ENCODE results near the gene HSPG2. TPM values are rescaled to one million over a fixed set of nuclear protein-coding genes. Genes with fewer than 3 reads are reported as not detected.

Gene HSPG2
- total and polyA plus RNA-seq, 9 of the 15 experiments (the other 6 are each of a cell fraction or from before 2014, with no cell fraction given) = 0.14 to 160 (median 15.7) TPM

DNA sequence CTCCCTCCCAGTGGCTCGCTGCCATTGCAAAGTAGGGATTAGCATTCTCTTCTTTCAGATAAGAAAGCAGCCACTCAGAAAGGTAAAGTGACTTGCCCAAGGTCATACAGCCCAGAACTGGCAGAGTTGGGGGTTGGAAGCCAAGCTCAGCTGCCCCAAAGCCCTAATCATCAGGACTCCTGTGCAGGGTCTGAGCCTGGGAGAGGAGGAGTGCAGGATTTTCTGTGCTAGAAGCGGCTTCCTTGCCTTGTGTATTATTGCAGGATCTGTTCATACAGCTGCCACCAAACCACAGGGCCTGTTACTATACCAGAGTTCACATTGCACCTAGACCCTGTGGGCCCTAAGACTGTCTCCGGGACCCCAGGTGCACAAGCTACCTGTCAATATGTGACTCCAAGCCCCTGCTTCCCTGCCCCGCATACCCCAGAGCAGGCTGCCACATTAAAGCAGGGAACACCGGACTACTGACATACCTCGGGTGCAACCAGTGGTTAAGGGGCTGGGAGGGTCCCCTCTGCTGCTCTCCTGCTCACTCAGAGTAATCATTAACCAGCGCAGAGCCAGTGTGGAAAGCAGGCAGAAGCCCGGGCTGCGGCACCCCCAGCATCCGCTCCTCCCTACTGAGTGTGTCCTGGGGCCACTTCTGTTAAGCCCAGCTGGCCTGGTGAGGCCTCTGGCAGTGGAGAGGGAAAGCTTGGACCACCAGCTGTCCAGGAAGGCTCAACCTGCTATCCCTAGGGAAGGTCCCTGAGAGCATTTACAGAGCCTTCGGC, 15.8 kb downstream of the HSPG2 start (continued):
- TF ChIP-seq, protein P1, sequence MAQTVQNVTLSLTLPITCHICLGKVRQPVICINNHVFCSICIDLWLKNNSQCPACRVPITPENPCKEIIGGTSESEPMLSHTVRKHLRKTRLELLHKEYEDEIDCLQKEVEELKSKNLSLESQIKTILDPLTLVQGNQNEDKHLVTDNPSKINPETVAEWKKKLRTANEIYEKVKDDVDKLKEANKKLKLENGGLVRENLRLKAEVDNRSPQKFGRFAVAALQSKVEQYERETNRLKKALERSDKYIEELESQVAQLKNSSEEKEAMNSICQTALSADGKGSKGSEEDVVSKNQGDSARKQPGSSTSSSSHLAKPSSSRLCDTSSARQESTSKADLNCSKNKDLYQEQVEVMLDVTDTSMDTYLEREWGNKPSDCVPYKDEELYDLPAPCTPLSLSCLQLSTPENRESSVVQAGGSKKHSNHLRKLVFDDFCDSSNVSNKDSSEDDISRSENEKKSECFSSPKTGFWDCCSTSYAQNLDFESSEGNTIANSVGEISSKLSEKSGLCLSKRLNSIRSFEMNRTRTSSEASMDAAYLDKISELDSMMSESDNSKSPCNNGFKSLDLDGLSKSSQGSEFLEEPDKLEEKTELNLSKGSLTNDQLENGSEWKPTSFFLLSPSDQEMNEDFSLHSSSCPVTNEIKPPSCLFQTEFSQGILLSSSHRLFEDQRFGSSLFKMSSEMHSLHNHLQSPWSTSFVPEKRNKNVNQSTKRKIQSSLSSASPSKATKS (CRISPR knock-in tag; IDR thresholded peaks at IDR 0.05) = no peak
- TF ChIP-seq KDM1A (IDR thresholded peaks at IDR 0.05) (peak in 1 of 2 experiments; percentile 73; a peak in 2 of 4 replicates), HLTF (IDR thresholded peaks at IDR 0.05) (no peak), PTTG1 (tag; IDR thresholded peaks at IDR 0.05; ENCODE audit: low read depth) (no peak), CHD4 (IDR thresholded peaks at IDR 0.05; ENCODE audit: insufficient read depth, insufficient replicate concordance, low read depth, low read length, poor library complexity, severe bottlenecking) (no peak), SUPT5H (IDR thresholded peaks at IDR 0.05) (no peak), ZC3H8 (IDR thresholded peaks at IDR 0.05) (no peak), NR4A1 (CRISPR knock-in tag; IDR thresholded peaks at IDR 0.05) (no peak), NR4A1 (tag; IDR thresholded peaks at IDR 0.05) (no peak), ZNF79 (CRISPR knock-in tag; IDR thresholded peaks at IDR 0.05; ENCODE audit: low read depth) (no peak), ESRRA (IDR thresholded peaks at IDR 0.05; ENCODE audit: borderline replicate concordance, low read depth) (peak; percentile 46; the same call in 1 of the 2 replicates), RAD51 (IDR thresholded peaks at IDR 0.05; ENCODE audit: borderline replicate concordance, low read depth) (no peak)
- TF ChIP-seq, protein P2, sequence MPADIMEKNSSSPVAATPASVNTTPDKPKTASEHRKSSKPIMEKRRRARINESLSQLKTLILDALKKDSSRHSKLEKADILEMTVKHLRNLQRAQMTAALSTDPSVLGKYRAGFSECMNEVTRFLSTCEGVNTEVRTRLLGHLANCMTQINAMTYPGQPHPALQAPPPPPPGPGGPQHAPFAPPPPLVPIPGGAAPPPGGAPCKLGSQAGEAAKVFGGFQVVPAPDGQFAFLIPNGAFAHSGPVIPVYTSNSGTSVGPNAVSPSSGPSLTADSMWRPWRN (IDR thresholded peaks at IDR 0.05; ENCODE audit: low read depth) = no peak
- TF ChIP-seq, protein P3, sequence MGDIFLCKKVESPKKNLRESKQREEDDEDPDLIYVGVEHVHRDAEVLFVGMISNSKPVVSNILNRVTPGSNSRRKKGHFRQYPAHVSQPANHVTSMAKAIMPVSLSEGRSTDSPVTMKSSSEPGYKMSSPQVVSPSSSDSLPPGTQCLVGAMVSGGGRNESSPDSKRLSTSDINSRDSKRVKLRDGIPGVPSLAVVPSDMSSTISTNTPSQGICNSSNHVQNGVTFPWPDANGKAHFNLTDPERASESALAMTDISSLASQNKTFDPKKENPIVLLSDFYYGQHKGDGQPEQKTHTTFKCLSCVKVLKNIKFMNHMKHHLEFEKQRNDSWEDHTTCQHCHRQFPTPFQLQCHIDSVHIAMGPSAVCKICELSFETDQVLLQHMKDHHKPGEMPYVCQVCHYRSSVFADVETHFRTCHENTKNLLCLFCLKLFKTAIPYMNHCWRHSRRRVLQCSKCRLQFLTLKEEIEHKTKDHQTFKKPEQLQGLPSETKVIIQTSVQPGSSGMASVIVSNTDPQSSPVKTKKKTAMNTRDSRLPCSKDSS (IDR thresholded peaks at IDR 0.05; ENCODE audit: low read depth, partially characterized antibody) = no peak
- TF ChIP-seq, protein P4, sequence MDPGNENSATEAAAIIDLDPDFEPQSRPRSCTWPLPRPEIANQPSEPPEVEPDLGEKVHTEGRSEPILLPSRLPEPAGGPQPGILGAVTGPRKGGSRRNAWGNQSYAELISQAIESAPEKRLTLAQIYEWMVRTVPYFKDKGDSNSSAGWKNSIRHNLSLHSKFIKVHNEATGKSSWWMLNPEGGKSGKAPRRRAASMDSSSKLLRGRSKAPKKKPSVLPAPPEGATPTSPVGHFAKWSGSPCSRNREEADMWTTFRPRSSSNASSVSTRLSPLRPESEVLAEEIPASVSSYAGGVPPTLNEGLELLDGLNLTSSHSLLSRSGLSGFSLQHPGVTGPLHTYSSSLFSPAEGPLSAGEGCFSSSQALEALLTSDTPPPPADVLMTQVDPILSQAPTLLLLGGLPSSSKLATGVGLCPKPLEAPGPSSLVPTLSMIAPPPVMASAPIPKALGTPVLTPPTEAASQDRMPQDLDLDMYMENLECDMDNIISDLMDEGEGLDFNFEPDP (CRISPR knock-in tag; IDR thresholded peaks at IDR 0.05) = no peak
- TF ChIP-seq, protein P5, sequence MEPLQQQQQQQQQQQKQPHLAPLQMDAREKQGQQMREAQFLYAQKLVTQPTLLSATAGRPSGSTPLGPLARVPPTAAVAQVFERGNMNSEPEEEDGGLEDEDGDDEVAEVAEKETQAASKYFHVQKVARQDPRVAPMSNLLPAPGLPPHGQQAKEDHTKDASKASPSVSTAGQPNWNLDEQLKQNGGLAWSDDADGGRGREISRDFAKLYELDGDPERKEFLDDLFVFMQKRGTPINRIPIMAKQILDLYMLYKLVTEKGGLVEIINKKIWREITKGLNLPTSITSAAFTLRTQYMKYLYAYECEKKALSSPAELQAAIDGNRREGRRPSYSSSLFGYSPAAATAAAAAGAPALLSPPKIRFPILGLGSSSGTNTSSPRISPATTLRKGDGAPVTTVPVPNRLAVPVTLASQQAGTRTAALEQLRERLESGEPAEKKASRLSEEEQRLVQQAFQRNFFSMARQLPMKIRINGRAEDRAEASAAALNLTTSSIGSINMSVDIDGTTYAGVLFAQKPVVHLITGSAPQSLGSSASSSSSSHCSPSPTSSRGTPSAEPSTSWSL (CRISPR knock-in tag; IDR thresholded peaks at IDR 0.05; ENCODE audit: borderline replicate concordance) = no peak
